GM19351 (cell line): Measurements from ENCODE around the gene PPM1H.

Experiments used
- ATAC-seq: cut with Tn5 transposase; IDR thresholded peaks from one replicate; pipeline ENCODE4 v1.9.1; 2021; ENCODE audit warnings: mild to moderate bottlenecking, moderate library complexity; ENCODE audit not compliant: unreplicated experiment

PPM1H gene

GRCh38 chr12:62658910-62659309 is 276.0 kb downstream of the PPM1H start:
- no peak for ATAC-seq

GRCh38 chr12:62657363-62657632 is 277.7 kb downstream of the PPM1H start:
- no peak for ATAC-seq

- ATAC-seq = no peak
Observed at GRCh38 chr12:62656591-62657362, 278.2 kb downstream of the PPM1H start.

GRCh38 chr12:62655666-62656151 is 279.2 kb downstream of the PPM1H start:
- no peak for ATAC-seq

- ATAC-seq = no peak
Observed at GRCh38 chr12:62654326-62655241, 280.4 kb downstream of the PPM1H start.

GRCh38 chr12:62653740-62654139 is 281.2 kb downstream of the PPM1H start:
- ATAC-seq = no peak

GRCh38 chr12:62653304-62653703 is 281.6 kb downstream of the PPM1H start:
- no peak for ATAC-seq

GRCh38 chr12:62651138-62651537 is 283.8 kb downstream of the PPM1H start:
- ATAC-seq = no peak

- ATAC-seq = no peak
Observed at GRCh38 chr12:62649412-62650138, 285.4 kb downstream of the PPM1H start.

GRCh38 chr12:62647586-62647985 is 287.4 kb downstream of the PPM1H start:
- ATAC-seq = no peak

- no peak for ATAC-seq
Observed at GRCh38 chr12:62646566-62646965, 288.4 kb downstream of the PPM1H start.

GRCh38 chr12:62643486-62643885 is 291.5 kb downstream of the PPM1H start:
- ATAC-seq = no peak

GRCh38 chr12:62642486-62642885 is 292.5 kb downstream of the PPM1H start:
- ATAC-seq = no peak

GRCh38 chr12:62640910-62641448 is 294.0 kb downstream of the PPM1H start:
- ATAC-seq = peak; percentile 91

- ATAC-seq = no peak
Observed at GRCh38 chr12:62637679-62638078, 297.3 kb downstream of the PPM1H start.

- no peak for ATAC-seq
Observed at GRCh38 chr12:62635649-62636048, 299.3 kb downstream of the PPM1H start.

GRCh38 chr12:62632411-62632918 is 302.5 kb downstream of the PPM1H start:
- ATAC-seq = peak; percentile 47

GRCh38 chr12:62631471-62632410 is 303.2 kb downstream of the PPM1H start:
- ATAC-seq = peak; percentile 56

- ATAC-seq = no peak
Observed at GRCh38 chr12:62629971-62630739, 304.8 kb downstream of the PPM1H start.
